Hematopoietic multipotent progenitor cell treated with erythropoietin and hydrocortisone succinate and interleukin-3 and kit ligand, for 8 days (in vitro differentiated cells): ENCODE measurements around the gene HPCAL1.

ENCODE experiments used
- DNase-seq: peaks from one replicate; pipeline ENCODE4 v3.0.0-alpha.2; 2015

The HPCAL1 gene

DNA sequence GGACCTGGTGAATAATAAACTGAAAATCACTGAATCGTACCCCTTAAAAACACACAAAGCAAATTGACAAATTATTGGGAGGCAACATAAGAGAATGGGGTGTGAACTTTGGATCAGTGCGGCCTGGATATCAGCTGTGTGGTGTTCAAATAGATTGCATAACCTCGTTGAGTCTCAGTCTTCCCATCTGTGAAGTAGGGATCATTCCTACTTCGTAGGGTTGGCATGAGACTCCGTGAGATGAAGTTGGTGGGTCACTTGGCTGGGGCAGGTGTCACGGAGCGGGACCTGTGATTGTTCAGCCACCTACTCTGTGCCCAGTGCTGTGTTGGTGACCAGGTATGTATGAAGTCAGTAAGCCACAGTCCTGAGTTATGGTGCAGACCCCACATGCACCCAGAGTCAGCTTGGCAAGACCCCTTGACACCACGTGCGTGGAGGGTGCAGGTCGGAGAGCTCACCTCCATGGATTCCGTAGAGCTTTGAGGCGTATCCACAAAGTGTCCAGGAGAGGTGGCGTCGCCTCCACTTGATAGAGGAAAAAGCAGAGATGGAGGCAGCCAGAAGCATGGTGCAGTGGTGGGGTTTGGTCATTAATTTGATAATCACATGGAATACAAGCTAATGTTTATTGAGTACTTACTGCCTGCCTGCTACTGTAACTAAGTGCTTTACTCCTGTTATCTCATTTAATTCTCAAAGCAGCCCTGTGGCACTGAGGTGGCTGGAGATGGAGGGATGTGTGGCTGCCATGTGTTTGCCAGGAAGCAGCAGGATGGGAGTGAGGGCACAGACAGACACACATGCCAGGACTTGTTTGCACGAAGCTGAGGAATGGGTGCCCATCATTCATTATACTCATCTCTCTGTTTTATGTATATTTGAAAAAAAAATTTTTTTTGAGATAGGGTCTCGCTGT lies 35.8 kb downstream of the HPCAL1 start:
- no peak for DNase-seq

DNA sequence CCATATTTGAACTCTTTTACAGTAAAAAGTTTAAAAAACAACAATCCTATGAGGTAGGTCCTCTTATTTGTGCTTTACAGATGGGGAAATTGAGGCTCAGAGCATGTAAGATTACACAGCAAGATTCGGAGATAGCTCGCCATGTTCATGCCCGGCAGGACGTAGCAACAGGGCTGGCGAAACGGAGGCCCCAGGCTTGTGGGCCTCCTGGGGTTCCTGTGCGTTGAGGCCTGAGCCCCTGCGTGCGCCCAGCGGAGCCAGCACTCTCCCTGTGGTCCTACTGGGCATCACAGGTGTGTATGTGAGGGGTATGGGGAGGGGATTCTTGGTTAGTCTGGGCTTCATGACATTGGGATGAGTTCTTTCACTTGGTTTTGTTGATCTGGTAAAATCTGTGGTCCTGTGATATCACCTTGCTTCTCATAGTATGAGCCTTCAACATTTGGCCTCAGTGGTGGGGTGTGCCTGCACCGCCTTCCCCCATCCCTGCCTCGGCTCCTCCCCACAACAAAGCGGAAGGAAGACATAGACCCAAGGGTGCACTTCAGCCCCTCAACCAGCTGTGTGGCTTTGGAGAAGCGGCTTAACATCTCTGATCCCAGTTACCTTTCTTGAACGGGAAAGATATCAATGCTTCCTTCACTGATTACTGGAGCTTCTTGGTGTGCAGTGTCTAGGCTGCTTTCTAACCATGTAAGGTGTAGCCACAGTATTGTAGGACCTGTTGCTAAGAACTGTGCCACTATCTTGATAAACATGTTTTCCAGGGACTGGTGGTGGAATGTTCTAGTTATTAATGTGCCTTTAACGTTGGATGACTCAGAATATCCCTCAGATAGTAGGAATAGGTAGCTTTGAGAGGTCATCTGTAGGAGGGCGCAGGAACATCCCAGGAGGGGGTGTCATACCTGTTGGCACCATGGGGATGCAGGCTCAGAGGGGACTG lies 37.2 kb downstream of the HPCAL1 start:
- no peak for DNase-seq

DNA sequence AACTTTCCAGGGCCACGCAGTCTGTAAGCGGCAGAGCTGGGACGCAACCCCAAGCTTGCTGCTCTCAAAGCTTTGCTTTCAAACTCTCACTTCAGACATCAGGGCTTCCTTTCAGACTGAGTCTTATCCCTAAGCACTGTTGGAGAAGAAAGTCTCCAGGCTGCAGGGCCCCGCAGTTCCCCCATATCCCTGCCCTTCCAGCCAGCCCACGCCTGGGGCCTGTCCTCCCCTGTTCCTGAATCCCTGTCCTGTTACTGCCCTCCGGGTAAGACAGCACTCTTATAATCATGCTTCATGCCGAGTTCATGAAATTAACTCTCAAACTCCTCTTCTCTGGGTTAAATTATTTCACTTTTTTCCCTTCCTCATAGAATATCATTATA lies 37.9 kb downstream of the HPCAL1 start:
- no peak for DNase-seq

GRCh38 chr2:10341193-10341592 lies 38.5 kb downstream of the HPCAL1 start:
- DNase-seq, result no peak

DNA sequence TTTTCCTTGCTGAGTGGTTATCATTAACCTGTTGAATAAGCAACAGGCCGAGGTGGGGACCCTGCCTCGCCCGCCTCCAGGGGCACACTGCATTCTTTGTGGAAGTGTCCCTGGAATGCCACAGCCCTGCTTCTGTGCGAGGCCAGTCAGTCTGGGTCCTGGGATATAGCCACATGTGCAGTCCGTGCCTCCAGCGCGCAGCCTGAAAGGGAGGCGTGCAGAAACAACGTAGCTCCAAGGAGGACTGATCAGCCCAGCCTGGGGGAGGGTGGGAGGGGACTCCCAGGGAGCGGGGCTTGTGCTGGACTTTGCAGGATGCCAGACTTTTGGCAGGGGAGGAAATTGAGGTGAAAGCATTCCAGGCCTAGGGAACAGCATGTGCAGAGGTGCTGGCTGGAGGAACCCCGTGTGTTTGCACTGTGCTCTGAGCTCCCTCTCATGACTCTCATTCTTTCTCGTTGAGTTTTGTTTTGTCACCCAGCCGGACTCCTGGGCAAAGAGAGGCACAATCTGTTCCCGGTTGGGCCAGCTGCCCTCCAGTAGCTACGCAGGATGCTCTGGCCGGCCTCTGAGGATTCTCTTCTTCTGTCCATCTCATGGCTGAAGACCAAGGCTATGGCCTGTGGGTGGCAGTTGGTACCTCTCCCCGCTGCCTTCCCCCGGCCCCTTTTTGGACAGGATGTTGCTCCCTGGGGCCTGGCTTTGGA lies 39.7 kb downstream of the HPCAL1 start:
- DNase-seq, result no peak

- no peak for DNase-seq
Observed at GRCh38 chr2:10343191-10343590, 40.5 kb downstream of the HPCAL1 start.

DNA sequence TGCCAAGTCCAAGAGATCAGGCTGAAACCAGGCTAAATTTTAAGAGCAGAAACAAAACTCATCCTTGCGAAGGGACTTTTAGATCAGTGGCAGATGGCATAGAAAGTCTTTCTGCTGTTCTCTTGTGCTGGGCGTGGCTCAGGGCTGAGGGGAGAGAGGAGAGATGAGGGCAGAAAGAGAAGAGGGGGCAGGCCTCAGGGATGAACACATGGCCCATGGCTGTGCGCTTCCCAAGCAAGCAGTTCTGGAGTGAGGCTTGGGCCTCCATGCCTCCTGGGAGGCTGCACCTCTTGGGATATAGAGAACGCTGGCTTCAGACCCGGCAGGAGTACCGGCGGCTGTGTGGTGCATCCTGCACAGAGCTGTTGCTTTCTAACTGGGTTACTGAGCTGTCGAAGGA lies 41.0 kb downstream of the HPCAL1 start:
- no peak for DNase-seq

DNA sequence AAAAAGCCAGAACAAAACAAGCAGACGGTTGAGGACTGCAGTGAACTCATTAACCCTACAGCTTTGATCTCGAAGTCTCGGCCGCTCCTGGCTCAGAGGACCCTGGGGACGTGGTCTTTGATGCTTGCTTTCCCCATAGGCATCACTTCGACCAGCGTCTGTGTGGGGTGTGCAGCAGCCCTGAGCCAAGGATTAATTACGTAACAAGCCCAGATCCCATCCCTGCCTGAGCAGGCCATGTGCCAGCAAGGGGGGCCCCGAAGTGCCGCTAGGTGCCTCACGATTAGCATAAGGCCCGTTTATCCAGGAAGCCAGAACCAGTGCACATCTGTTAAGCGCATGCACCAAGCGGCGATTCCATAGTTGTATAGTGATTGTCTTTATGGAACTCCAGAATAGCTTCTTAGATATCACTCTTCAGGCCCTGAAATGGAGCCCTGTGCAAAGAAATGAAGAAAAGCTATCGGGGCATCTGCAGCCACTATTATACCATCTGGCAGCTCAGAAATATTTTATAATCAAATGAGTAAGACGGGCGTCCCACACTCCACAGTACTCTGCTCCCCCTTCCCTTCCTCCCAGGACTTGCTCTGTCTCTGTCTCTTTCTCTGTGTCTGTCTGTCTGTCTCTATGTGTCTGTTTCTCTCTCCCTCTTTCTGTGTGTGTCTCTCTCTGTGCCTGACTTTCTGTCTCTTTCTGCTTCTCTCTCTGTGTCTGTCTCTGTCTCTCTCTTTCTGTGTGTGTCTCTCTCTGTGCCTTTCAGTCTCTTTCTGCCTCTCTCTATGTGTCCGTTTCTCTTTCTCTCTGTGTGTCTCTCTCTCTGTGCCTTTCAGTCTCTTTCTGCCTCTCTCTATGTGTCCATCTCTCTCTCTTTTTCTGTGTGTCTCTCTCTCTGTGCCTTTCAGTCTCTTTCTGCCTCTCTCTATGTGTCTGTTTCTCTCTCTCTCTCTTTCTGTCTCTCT lies 41.7 kb downstream of the HPCAL1 start:
- no peak for DNase-seq

DNA sequence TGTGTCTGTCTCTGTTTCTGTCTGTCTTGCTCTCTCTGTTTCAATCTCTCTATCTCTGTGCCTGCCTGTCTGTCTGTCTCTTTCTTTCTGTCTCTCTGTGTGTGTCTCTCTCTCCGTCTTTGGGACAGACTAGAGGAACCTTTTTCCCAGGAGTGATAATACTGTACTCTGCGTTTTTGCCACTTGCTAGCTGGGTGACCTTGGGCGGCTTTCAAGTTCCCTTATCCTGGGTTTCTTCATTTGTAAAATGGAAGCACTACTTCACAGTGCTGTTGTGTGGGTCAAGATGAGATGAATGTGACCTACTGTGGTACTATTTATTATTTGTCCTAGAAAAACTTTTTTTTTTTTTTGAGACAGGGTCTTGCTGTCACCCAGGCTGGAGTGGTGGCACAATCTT lies 42.4 kb downstream of the HPCAL1 start:
- DNase-seq, result no peak

DNA sequence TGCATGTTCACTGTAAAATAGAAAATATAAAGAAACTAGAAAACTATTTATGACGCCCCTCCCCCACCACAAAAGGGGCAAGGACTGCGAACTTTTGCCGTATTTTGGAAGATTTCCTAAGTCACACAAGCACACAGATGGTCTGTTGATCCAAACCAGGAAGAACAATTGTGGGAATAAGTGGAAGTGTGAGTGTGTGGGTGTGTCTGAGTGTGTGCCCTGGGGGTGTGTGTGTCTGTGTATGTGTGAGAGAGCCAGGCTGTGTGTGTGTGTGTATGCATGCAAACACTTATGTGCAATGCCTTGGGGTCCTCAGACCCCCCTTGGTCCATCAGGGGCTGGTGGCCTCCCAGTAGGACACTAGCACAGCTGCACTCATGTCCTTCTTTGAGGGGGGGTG lies 43.1 kb downstream of the HPCAL1 start:
- no peak for DNase-seq

DNA sequence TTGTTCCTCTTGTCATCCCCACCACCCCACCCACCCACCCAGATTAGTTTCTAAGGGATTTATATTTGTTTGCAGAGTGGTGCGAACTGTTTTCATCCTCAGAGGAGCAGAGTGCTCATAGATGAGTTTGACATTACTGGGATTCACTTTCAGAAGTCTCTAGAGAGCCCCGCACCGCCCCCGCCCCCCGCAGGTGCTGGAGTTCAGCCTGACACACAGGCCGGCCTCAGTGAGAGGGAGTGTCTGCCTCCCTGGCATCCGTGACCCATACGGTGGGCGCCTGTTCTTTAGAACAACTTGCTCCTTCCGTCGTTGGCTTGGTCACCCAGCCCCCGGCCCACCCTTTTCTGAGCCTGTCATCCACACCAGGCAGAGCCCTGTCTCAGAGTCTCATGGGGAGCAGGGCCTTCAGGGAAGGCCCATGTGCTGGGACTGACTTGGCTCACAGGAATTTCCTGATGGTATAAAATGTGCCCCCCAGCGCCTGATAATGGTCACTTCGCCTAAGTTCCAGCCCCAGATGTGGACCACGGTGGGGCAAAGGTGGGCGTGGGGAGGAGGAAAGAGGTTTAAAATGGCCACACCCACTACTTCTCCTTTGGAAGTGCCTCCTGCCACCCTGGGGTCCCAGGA lies 44.3 kb downstream of the HPCAL1 start:
- DNase-seq, result no peak

- DNase-seq, result no peak
Observed at GRCh38 chr2:10347562-10347948, 44.9 kb downstream of the HPCAL1 start.

DNA sequence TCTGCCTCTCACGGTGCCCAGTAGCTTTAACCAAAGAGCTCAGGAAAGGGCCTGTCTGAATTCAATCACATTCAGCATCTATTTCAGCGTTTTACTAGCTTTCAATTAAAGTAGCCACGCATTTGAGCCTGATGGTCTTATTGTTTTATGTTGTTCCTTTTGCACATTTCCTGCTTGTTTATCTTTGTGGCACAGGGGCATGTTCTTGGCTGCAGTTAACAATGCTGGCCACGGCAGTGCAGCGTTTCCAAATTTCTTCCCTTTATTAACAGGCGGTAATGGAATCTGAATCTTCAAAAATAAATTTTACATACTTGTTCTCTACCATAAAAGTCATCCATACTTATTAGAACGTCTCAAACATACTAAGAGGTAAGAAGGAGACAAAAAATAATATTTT lies 46.2 kb downstream of the HPCAL1 start:
- DNase-seq, result peak; percentile 21

GRCh38 chr2:10350761-10351160 lies 48.1 kb downstream of the HPCAL1 start:
- DNase-seq, result no peak

GRCh38 chr2:10352361-10352760 lies 49.7 kb downstream of the HPCAL1 start:
- no peak for DNase-seq

- DNase-seq, result no peak
Observed at GRCh38 chr2:10352972-10353371, 50.3 kb downstream of the HPCAL1 start.

DNA sequence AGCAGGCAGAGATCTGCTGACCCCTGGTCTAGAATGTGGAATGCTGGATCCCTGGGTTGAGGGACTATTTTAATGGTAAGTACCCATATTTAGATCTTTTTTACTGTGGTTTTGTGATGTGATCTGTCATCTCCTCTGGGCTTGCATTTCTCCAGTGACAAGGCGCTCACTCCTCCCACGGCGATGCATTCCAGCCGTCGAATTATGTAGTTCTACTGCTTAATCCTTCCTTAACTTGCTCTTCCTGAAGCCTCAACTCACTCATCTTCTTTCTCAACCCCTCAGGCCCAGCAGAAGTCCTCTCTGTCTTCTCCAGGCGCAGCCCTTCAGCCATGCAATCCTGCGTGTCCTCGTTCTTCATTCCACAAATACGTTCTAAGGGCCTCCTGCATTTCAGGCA lies 51.2 kb downstream of the HPCAL1 start:
- no peak for DNase-seq

DNA sequence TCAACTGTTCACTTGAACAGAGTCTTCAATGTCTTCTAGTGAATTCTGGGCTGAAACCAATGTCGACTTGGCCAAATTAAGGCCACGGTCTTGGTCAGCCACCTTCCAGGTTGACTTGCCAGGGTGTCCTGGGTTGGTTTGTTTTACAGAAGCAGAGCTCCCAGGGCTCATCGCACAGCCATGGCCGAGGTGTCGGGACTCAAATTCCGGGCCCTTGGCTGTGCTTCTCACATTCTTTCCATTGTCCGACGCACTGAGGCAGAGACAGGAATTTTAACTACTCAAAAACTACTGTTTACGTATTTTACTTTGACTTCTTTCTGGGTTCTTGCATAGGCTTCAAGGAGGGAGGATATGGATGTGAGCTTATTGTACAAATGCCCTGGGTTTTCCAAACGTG lies 51.7 kb downstream of the HPCAL1 start:
- DNase-seq, result no peak

- DNase-seq, result no peak
Observed at GRCh38 chr2:10355471-10356438, 53.1 kb downstream of the HPCAL1 start.

- no peak for DNase-seq
Observed at GRCh38 chr2:10356439-10356811, 53.7 kb downstream of the HPCAL1 start.
